Measurements from ENCODE around the gene USPL1.

The USPL1 gene

GRCh38 chr13:30664689-30665275 is 47.1 kb downstream of the USPL1 start:
- DNase-seq: no peak

- DNase-seq: no peak
Measured at GRCh38 chr13:30665638-30666037, 47.9 kb downstream of the USPL1 start.

- DNase-seq: no peak
Measured at GRCh38 chr13:30666113-30666512, 48.4 kb downstream of the USPL1 start.

- DNase-seq: no peak
Measured at GRCh38 chr13:30667014-30667413, 49.3 kb downstream of the USPL1 start.

- DNase-seq: no peak
Measured at GRCh38 chr13:30668312-30668711, 50.6 kb downstream of the USPL1 start.

GRCh38 chr13:30671271-30671815 is 53.6 kb downstream of the USPL1 start:
- DNase-seq: no peak

- DNase-seq: peak; percentile 83
Measured at GRCh38 chr13:30673669-30674521, 56.2 kb downstream of the USPL1 start.

GRCh38 chr13:30675717-30676116 is 58.0 kb downstream of the USPL1 start:
- no peak for DNase-seq

GRCh38 chr13:30676672-30677071 is 59.0 kb downstream of the USPL1 start:
- no peak for DNase-seq

- DNase-seq: peak; percentile 39
Measured at GRCh38 chr13:30679483-30680330, 62.0 kb downstream of the USPL1 start.

GRCh38 chr13:30681843-30682242 is 64.1 kb downstream of the USPL1 start:
- DNase-seq: no peak

- no peak for DNase-seq
Measured at GRCh38 chr13:30685320-30685859, 67.7 kb downstream of the USPL1 start.

- DNase-seq: no peak
Measured at GRCh38 chr13:30685987-30686386, 68.3 kb downstream of the USPL1 start.

- DNase-seq: no peak
Measured at GRCh38 chr13:30687601-30688000, 69.9 kb downstream of the USPL1 start.

- DNase-seq: no peak
Measured at GRCh38 chr13:30689752-30690151, 72.0 kb downstream of the USPL1 start.

GRCh38 chr13:30690282-30691188 is 72.8 kb downstream of the USPL1 start:
- peak; percentile 25 for DNase-seq

- no peak for DNase-seq
Measured at GRCh38 chr13:30692113-30692512, 74.4 kb downstream of the USPL1 start.

- no peak for DNase-seq
Measured at GRCh38 chr13:30696278-30697176, 78.8 kb downstream of the USPL1 start.

- no peak for DNase-seq
Measured at GRCh38 chr13:30697177-30697953, 79.6 kb downstream of the USPL1 start.

- no peak for DNase-seq
Measured at GRCh38 chr13:30697996-30698401, 80.3 kb downstream of the USPL1 start.

All from CD4-positive, alpha-beta T cell treated with Interleukin-6 for 4 hours (primary cell).